K562 (cell line): ENCODE data around the gene SPHK2. TPM values are rescaled to one million over a fixed set of nuclear protein-coding genes. Genes with fewer than 3 reads are reported as not detected.
A peak's percentile ranks its signal among the peaks of the same experiment; 100 is the strongest.

Experiments
- ATF1 ChIP-seq, 2 experiments: fragments of 450-650 bp in 1 of 2; IDR thresholded peaks; 2 replicates each; pipeline ENCODE4 v1.6.1; 2016; ENCODE audit warnings: missing compliant biosample characterization in 1 of 2, missing genetic modification characterization in 1 of 2
- CEBPG ChIP-seq, 3 experiments: fragments of 200-800 bp in 1 of 3; sonication (Bioruptor generic) in 1 of 3; sonication (generic) in 1 of 3; formaldehyde crosslinking in 1 of 3; IDR thresholded peaks in 2 of 3; conservative IDR thresholded peaks in 1 of 3; 2 replicates each; pipeline versions ENCODE4 v1.6.1 to v1.8.0; 2016 to 2022; ENCODE audit warnings: missing compliant biosample characterization in 2 of 3, missing genetic modification characterization in 2 of 3, mild to moderate bottlenecking in 1 of 3, missing genetic modification reagents in 1 of 3
- EP300 ChIP-seq: IDR thresholded peaks from 2 replicates; pipeline ENCODE4 v1.6.1; 2012; ENCODE audit warnings: low read length, improper control_type of control experiment
- NFE2 ChIP-seq: IDR thresholded peaks from 2 replicates; pipeline ENCODE4 v1.6.1; 2014; ENCODE audit warnings: antibody characterized with exemption, low read depth
- POLR3A ChIP-seq: IDR thresholded peaks from 2 replicates; pipeline ENCODE4 v1.6.1; 2011; ENCODE audit warnings: borderline replicate concordance, mild to moderate bottlenecking, moderate library complexity; ENCODE audit not compliant: insufficient read length, insufficient read depth; ENCODE audit errors: extremely low read depth
- PTRF ChIP-seq: fragments of 450-650 bp; IDR thresholded peaks from 2 replicates; pipeline ENCODE4 v1.6.1; 2016; ENCODE audit warnings: mild to moderate bottlenecking, missing genetic modification characterization, missing compliant biosample characterization
- ZSCAN29 ChIP-seq: fragments of 450-650 bp; IDR thresholded peaks from 2 replicates; pipeline ENCODE4 v1.6.1; 2017
- polyA plus RNA-seq, 8 experiments: library from polyadenylated mRNA; depleted of rRNA in 4 of 8; stranded (reverse) in 5 of 8; unstranded in 3 of 8; fragments of >200 nt; fragmentation: Nextera tagmentation in 2 of 8; fragmentation: Illumina TruSeq in 1 of 8; extraction: Ambion mirVana in 2 of 8; extraction: Trizol in 1 of 8; gene quantifications; 2 replicates each; pipeline versions ENCODE4 v1.2.1 to v1.2.3, GENCODE V29; 2011 to 2014; ENCODE audit warnings: inconsistent platforms in 1 of 8, missing spikeins in 1 of 8
- total RNA-seq, 7 experiments: library from RNA; depleted of rRNA in 6 of 7; stranded (reverse); fragments of >200 nt in 6 of 7; fragmentation: Illumina TruSeq in 2 of 7; extraction: Trizol in 2 of 7; gene quantifications; 2 replicates each; pipeline versions ENCODE4 v1.2.1 to v1.2.3, GENCODE V29; 2011 to 2021; ENCODE audit warnings: low replicate concordance in 1 of 7
- TF ChIP-seq, protein P1 (sequence below), 2 experiments: fragments of 450-650 bp in 1 of 2; sonication (generic) in 1 of 2; formaldehyde crosslinking in 1 of 2; IDR thresholded peaks; 2 replicates each; pipeline versions ENCODE4 v1.7.1 to v1.9.0; 2016 to 2022; ENCODE audit warnings: inconsistent platforms in 1 of 2, mild to moderate bottlenecking in 1 of 2, missing genetic modification reagents in 1 of 2
- TF ChIP-seq, protein P2 (sequence below): IDR thresholded peaks from 2 replicates; pipeline ENCODE4 v1.6.1; 2012; ENCODE audit warnings: low read depth, low read length, improper control_type of control experiment, borderline replicate concordance
- TF ChIP-seq, protein P3 (sequence below): sonication (generic); formaldehyde crosslinking; IDR thresholded peaks from 2 replicates; pipeline ENCODE4 v1.8.0; 2022; ENCODE audit warnings: mild to moderate bottlenecking, missing genetic modification reagents

SPHK2 gene
- total and polyA plus RNA-seq, 9 of the 15 experiments (the other 6 are each of a cell fraction or from before 2014, with no cell fraction given) = 0.10 to 15.2 (median 2.9) TPM

DNA sequence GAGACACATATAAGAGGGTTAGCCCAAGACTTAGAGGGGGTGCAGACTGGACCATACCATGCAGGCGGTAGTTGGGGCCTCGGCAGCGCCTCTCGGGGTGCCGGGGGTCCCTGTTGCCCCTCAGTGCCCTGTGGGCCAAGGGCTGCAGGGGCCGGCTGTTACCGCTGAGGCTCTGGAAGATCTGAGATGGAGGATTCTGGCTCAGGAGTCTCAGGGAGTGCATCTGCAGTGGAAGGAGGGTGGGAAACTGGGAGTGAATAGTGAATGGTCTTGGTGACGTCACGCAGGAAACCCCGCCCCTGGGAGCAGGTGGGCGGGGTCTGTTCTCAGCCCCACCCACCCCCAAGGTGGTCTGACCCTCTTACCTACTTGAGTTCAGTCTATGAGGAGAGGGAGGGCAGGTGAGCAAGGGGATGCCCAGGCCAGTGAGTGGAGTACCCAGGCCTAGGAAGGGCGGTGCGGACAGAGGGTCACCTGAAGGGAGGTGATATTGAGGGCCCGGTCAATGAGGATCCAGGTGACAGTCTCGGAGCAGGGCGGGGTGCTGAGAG lies 19.6 kb downstream of the SPHK2 start (continued):
- TF ChIP-seq PTRF (tag) (no peak), ZSCAN29 (no peak), EP300 (no peak), ATF1 (CRISPR knock-in tag; IDR thresholded peaks at IDR 0.05) (peak; percentile 67; the same call in 1 of the 2 replicates), ATF1 (tag; IDR thresholded peaks at IDR 0.05) (peak; percentile 97), NFE2 (no peak), CEBPG (CRISPR knock-in tag; IDR thresholded peaks at IDR 0.05) (no peak), CEBPG (tag; conservative IDR thresholded peaks at IDR 0.05 in 1 of 2, IDR thresholded peaks at IDR 0.05 in 1 of 2) (no peak), POLR3A (no peak)
- TF ChIP-seq, protein P1, sequence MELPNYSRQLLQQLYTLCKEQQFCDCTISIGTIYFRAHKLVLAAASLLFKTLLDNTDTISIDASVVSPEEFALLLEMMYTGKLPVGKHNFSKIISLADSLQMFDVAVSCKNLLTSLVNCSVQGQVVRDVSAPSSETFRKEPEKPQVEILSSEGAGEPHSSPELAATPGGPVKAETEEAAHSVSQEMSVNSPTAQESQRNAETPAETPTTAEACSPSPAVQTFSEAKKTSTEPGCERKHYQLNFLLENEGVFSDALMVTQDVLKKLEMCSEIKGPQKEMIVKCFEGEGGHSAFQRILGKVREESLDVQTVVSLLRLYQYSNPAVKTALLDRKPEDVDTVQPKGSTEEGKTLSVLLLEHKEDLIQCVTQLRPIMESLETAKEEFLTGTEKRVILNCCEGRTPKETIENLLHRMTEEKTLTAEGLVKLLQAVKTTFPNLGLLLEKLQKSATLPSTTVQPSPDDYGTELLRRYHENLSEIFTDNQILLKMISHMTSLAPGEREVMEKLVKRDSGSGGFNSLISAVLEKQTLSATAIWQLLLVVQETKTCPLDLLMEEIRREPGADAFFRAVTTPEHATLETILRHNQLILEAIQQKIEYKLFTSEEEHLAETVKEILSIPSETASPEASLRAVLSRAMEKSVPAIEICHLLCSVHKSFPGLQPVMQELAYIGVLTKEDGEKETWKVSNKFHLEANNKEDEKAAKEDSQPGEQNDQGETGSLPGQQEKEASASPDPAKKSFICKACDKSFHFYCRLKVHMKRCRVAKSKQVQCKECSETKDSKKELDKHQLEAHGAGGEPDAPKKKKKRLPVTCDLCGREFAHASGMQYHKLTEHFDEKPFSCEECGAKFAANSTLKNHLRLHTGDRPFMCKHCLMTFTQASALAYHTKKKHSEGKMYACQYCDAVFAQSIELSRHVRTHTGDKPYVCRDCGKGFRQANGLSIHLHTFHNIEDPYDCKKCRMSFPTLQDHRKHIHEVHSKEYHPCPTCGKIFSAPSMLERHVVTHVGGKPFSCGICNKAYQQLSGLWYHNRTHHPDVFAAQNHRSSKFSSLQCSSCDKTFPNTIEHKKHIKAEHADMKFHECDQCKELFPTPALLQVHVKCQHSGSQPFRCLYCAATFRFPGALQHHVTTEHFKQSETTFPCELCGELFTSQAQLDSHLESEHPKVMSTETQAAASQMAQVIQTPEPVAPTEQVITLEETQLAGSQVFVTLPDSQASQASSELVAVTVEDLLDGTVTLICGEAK (IDR thresholded peaks at IDR 0.05) = no peak
- TF ChIP-seq, protein P1 (CRISPR knock-in tag; IDR thresholded peaks at IDR 0.05) = no peak
- TF ChIP-seq, protein P2, sequence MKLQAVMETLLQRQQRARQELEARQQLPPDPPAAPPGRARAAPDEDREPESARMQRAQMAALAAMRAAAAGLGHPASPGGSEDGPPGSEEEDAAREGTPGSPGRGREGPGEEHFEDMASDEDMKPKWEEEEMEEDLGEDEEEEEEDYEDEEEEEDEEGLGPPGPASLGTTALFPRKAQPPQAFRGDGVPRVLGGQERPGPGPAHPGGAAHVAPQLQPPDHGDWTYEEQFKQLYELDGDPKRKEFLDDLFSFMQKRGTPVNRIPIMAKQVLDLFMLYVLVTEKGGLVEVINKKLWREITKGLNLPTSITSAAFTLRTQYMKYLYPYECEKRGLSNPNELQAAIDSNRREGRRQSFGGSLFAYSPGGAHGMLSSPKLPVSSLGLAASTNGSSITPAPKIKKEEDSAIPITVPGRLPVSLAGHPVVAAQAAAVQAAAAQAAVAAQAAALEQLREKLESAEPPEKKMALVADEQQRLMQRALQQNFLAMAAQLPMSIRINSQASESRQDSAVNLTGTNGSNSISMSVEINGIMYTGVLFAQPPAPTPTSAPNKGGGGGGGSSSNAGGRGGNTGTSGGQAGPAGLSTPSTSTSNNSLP = no peak
- TF ChIP-seq, protein P3, sequence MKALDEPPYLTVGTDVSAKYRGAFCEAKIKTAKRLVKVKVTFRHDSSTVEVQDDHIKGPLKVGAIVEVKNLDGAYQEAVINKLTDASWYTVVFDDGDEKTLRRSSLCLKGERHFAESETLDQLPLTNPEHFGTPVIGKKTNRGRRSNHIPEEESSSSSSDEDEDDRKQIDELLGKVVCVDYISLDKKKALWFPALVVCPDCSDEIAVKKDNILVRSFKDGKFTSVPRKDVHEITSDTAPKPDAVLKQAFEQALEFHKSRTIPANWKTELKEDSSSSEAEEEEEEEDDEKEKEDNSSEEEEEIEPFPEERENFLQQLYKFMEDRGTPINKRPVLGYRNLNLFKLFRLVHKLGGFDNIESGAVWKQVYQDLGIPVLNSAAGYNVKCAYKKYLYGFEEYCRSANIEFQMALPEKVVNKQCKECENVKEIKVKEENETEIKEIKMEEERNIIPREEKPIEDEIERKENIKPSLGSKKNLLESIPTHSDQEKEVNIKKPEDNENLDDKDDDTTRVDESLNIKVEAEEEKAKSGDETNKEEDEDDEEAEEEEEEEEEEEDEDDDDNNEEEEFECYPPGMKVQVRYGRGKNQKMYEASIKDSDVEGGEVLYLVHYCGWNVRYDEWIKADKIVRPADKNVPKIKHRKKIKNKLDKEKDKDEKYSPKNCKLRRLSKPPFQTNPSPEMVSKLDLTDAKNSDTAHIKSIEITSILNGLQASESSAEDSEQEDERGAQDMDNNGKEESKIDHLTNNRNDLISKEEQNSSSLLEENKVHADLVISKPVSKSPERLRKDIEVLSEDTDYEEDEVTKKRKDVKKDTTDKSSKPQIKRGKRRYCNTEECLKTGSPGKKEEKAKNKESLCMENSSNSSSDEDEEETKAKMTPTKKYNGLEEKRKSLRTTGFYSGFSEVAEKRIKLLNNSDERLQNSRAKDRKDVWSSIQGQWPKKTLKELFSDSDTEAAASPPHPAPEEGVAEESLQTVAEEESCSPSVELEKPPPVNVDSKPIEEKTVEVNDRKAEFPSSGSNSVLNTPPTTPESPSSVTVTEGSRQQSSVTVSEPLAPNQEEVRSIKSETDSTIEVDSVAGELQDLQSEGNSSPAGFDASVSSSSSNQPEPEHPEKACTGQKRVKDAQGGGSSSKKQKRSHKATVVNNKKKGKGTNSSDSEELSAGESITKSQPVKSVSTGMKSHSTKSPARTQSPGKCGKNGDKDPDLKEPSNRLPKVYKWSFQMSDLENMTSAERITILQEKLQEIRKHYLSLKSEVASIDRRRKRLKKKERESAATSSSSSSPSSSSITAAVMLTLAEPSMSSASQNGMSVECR (CRISPR knock-in tag) = 0 out of 2 replicates have a peak, but pooled peaks have one; percentile 61
